CD4-positive, alpha-beta T cell treated with Interleukin-4 for 4 hours (primary cell): ENCODE data around the gene SYNGR1.

Experiments
- DNase-seq: peaks from one replicate; pipeline ENCODE4 v3.0.0-alpha.2; 2020

The SYNGR1 gene

GRCh38 chr22:39374191-39374590, 24.4 kb downstream of the SYNGR1 start:
- no peak for DNase-seq

- no peak for DNase-seq
These were observed 25.0 kb downstream of the SYNGR1 start for GRCh38 chr22:39374801-39375200.

GRCh38 chr22:39375646-39376045, 25.9 kb downstream of the SYNGR1 start:
- DNase-seq, result no peak

GRCh38 chr22:39379756-39380730, 30.3 kb downstream of the SYNGR1 start:
- no peak for DNase-seq

- no peak for DNase-seq
These were observed 31.4 kb downstream of the SYNGR1 start for GRCh38 chr22:39381009-39381755.

GRCh38 chr22:39381930-39382329, 32.1 kb downstream of the SYNGR1 start:
- no peak for DNase-seq

GRCh38 chr22:39382410-39382809, 32.6 kb downstream of the SYNGR1 start:
- DNase-seq, result no peak

GRCh38 chr22:39383841-39384625, 34.2 kb downstream of the SYNGR1 start:
- no peak for DNase-seq

GRCh38 chr22:39384750-39385480, 35.1 kb downstream of the SYNGR1 start:
- no peak for DNase-seq

- peak; percentile 85 for DNase-seq
These were observed 38.6 kb downstream of the SYNGR1 start for GRCh38 chr22:39388261-39389011.

GRCh38 chr22:39389420-39389819, 39.6 kb downstream of the SYNGR1 start:
- DNase-seq, result no peak

GRCh38 chr22:39392341-39392948, 42.7 kb downstream of the SYNGR1 start:
- no peak for DNase-seq

GRCh38 chr22:39395936-39396796, 46.4 kb downstream of the SYNGR1 start:
- DNase-seq, result no peak

GRCh38 chr22:39396797-39397195, 47.0 kb downstream of the SYNGR1 start:
- no peak for DNase-seq

GRCh38 chr22:39401301-39401631, 51.5 kb downstream of the SYNGR1 start:
- DNase-seq, result no peak

GRCh38 chr22:39405346-39406085, 55.7 kb downstream of the SYNGR1 start:
- no peak for DNase-seq

- DNase-seq, result no peak
These were observed 58.4 kb downstream of the SYNGR1 start for GRCh38 chr22:39408173-39408572.

- no peak for DNase-seq
These were observed 59.0 kb downstream of the SYNGR1 start for GRCh38 chr22:39408807-39409206.

- no peak for DNase-seq
These were observed 59.8 kb downstream of the SYNGR1 start for GRCh38 chr22:39409516-39410029.
